GM21381 (cell line): ENCODE results near the gene KLHL42.

ENCODE experiments used
- ATAC-seq: cut with Tn5 transposase; IDR thresholded peaks from one replicate; pipeline ENCODE4 v1.9.1; 2021; ENCODE audit warnings: mild to moderate bottlenecking, moderate library complexity; ENCODE audit not compliant: unreplicated experiment

KLHL42 gene

GRCh38 chr12:27852117-27852516, 72.1 kb downstream of the KLHL42 start:
- ATAC-seq = no peak
